Sigmoid colon (tissue), 4 donors: ENCODE data around the gene IGSF6.
"Not testable (repeated sequence)": the region's sequence is repeated elsewhere in the genome, so short reads cannot be mapped to it uniquely, and the experiment has no call there.

Experiments
- CTCF ChIP-seq, 4 experiments: fragments of 450-650 bp in 3 of 4; fragments of 200-600 bp in 1 of 4; IDR thresholded peaks; one replicate each; pipeline ENCODE4 v1.5.1; 2016 to 2019; ENCODE audit warnings: antibody characterized with exemption in 4 of 4, mild to moderate bottlenecking in 3 of 4, moderate library complexity in 2 of 4
- POLR2A ChIP-seq, 2 donors: fragments of 450-650 bp; IDR thresholded peaks; one replicate each; pipeline ENCODE4 v1.6.1; 2016; ENCODE audit warnings: antibody characterized with exemption in 2 of 2, mild to moderate bottlenecking in 2 of 2, moderate library complexity in 2 of 2
- POLR2AphosphoS5 ChIP-seq, 4 donors: sonication (generic); formaldehyde crosslinking; IDR thresholded peaks; one replicate each; pipeline ENCODE4 v1.6.1; 2017; ENCODE audit warnings: antibody characterized with exemption in 4 of 4

- not testable (repeated sequence) for TF ChIP-seq POLR2AphosphoS5, CTCF, POLR2A (IDR thresholded peaks at IDR 0.05)
These were observed 21.5 kb downstream of the IGSF6 start for GRCh38 chr16:21630866-21631265.
